ENCODE measurements around the gene ZBTB4. TPM values are rescaled to one million over a fixed set of nuclear protein-coding genes. Genes with fewer than 3 reads are reported as not detected.
A peak's percentile ranks its signal among the peaks of the same experiment; 100 is the strongest.

Gene ZBTB4
- total and polyA plus RNA-seq, 2 donors = 21.1 to 76.2 TPM

- WGBS = 71% methylated on average over 3 of the region's 3 CpGs
- no peaks in the 10 kb centered on the region for H3K4me1 ChIP-seq (ENCODE audit: insufficient read depth)
- peaks cover 5% of the 10 kb centered on the region for H3K36me3 ChIP-seq (ENCODE audit: insufficient read depth)
- H3K4me3 ChIP-seq (ENCODE audit: low read depth, low read length) = no peak overlapping the region
- no peak overlapping the region for H3K27ac ChIP-seq (ENCODE audit: low read depth)
- no peak for DNase-seq (ENCODE audit: extremely low spot score)
Measured at GRCh38 chr17:7459961-7460545, 19.4 kb downstream of the ZBTB4 start.

- Histone ChIP-seq H3K36me3 (ENCODE audit: insufficient read depth) (no peaks in the 10 kb centered on the region), H3K4me3 (ENCODE audit: low read depth, low read length) (no peak overlapping the region), H3K27ac (ENCODE audit: low read depth) (no peak overlapping the region), H3K4me1 (ENCODE audit: insufficient read depth) (no peaks in the 10 kb centered on the region)
- no peak for DNase-seq (ENCODE audit: extremely low spot score)
- 89% methylated on average over 7 of the region's 7 CpGs for WGBS
Measured at GRCh38 chr17:7448461-7448860, 31.0 kb downstream of the ZBTB4 start.

DNA sequence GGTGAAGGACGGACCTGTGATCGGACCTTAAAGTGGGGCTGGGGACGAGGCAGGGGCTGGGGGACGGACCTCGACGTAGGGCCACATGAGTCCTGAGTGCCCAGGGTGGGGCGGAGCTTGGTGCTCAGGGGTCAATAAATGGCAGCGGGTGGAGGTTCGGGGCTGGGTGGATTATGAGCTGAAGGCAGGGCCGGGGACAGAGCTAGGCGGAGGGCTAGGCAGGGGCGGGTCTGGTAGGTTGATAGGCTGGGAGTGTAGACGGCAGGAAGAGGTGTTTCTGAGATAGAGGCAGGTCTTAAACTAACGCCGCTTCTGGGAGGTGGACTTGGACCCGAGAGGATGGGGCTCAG is 33.8 kb downstream of the ZBTB4 start:
- DNase-seq (ENCODE audit: extremely low spot score) = no peak

GRCh38 chr17:7444682-7445618 is 34.5 kb downstream of the ZBTB4 start, which contains the start of gene CHRNB1:
Gene CHRNB1, plus strand, starts transcription at chr17:7445061. Its CDS starts 67 bp downstream, at chr17:7445128.
- H3K36me3 ChIP-seq (ENCODE audit: insufficient read depth) = no peaks in the 10 kb centered on the region
- 10% methylated on average over 51 of the region's 51 CpGs for WGBS
- peaks cover under 1% of the 10 kb centered on the region for H3K4me1 ChIP-seq (ENCODE audit: insufficient read depth)
- no peak within 1 kb of the TSS for H3K27ac ChIP-seq (ENCODE audit: low read depth)
- DNase-seq (ENCODE audit: extremely low spot score) = no peak
- H3K4me3 ChIP-seq (ENCODE audit: low read depth, low read length) = peak within 1 kb of the TSS; percentile 9

More for the DNA sequence above, 33.8 kb downstream of the ZBTB4 start:
- Histone ChIP-seq H3K27ac (ENCODE audit: low read depth) (no peak overlapping the region), H3K4me1 (ENCODE audit: insufficient read depth) (no peaks in the 10 kb centered on the region), H3K36me3 (ENCODE audit: insufficient read depth) (no peaks in the 10 kb centered on the region), H3K4me3 (ENCODE audit: low read depth, low read length) (no peak overlapping the region)
- 10% methylated on average over 16 of the region's 16 CpGs for WGBS

- H3K4me3 ChIP-seq (ENCODE audit: low read depth, low read length) = no peak overlapping the region
- no peak overlapping the region for H3K27ac ChIP-seq (ENCODE audit: low read depth)
- no peak for DNase-seq (ENCODE audit: extremely low spot score)
- no peaks in the 10 kb centered on the region for H3K36me3 ChIP-seq (ENCODE audit: insufficient read depth)
- WGBS = 78% methylated on average over 7 of the region's 7 CpGs
- H3K4me1 ChIP-seq (ENCODE audit: insufficient read depth) = peaks cover 2% of the 10 kb centered on the region
Measured at GRCh38 chr17:7443499-7444485, 35.6 kb downstream of the ZBTB4 start.

- peaks cover 2% of the 10 kb centered on the region for H3K4me1 ChIP-seq (ENCODE audit: insufficient read depth)
Measured at GRCh38 chr17:7442142-7442541, 37.3 kb downstream of the ZBTB4 start.

GRCh38 chr17:7441266-7441665 is 38.2 kb downstream of the ZBTB4 start:
- H3K27ac ChIP-seq (ENCODE audit: low read depth) = no peak overlapping the region
- DNase-seq (ENCODE audit: extremely low spot score) = no peak
- no peaks in the 10 kb centered on the region for H3K36me3 ChIP-seq (ENCODE audit: insufficient read depth)
- H3K4me3 ChIP-seq (ENCODE audit: low read depth, low read length) = no peak overlapping the region
- peaks cover 2% of the 10 kb centered on the region for H3K4me1 ChIP-seq (ENCODE audit: insufficient read depth)
- WGBS = 67% methylated on average over 7 of the region's 7 CpGs

More at GRCh38 chr17:7442142-7442541, 37.3 kb downstream of the ZBTB4 start:
- DNase-seq (ENCODE audit: extremely low spot score) = no peak
- Histone ChIP-seq H3K4me3 (ENCODE audit: low read depth, low read length) (no peak overlapping the region), H3K36me3 (ENCODE audit: insufficient read depth) (no peaks in the 10 kb centered on the region), H3K27ac (ENCODE audit: low read depth) (no peak overlapping the region)
- 95% methylated on average over 2 of the region's 2 CpGs for WGBS

- WGBS = 15% methylated on average over 12 of the region's 12 CpGs
- no peak overlapping the region for H3K27ac ChIP-seq (ENCODE audit: low read depth)
- no peak for DNase-seq (ENCODE audit: extremely low spot score)
- no peaks in the 10 kb centered on the region for H3K36me3 ChIP-seq (ENCODE audit: insufficient read depth)
- no peak overlapping the region for H3K4me3 ChIP-seq (ENCODE audit: low read depth, low read length)
- H3K4me1 ChIP-seq (ENCODE audit: insufficient read depth) = peaks cover 2% of the 10 kb centered on the region
Measured at GRCh38 chr17:7440834-7441195, 38.6 kb downstream of the ZBTB4 start.

- H3K27ac ChIP-seq (ENCODE audit: low read depth) = no peak overlapping the region
- WGBS = 4% methylated on average over 46 of the region's 46 CpGs
- DNase-seq (ENCODE audit: extremely low spot score) = no peak
- H3K36me3 ChIP-seq (ENCODE audit: insufficient read depth) = no peaks in the 10 kb centered on the region
- peak overlapping the region; percentile 24 for H3K4me3 ChIP-seq (ENCODE audit: low read depth, low read length)
- H3K4me1 ChIP-seq (ENCODE audit: insufficient read depth) = peaks cover 2% of the 10 kb centered on the region
Measured at GRCh38 chr17:7440113-7440833, 39.2 kb downstream of the ZBTB4 start.

DNA sequence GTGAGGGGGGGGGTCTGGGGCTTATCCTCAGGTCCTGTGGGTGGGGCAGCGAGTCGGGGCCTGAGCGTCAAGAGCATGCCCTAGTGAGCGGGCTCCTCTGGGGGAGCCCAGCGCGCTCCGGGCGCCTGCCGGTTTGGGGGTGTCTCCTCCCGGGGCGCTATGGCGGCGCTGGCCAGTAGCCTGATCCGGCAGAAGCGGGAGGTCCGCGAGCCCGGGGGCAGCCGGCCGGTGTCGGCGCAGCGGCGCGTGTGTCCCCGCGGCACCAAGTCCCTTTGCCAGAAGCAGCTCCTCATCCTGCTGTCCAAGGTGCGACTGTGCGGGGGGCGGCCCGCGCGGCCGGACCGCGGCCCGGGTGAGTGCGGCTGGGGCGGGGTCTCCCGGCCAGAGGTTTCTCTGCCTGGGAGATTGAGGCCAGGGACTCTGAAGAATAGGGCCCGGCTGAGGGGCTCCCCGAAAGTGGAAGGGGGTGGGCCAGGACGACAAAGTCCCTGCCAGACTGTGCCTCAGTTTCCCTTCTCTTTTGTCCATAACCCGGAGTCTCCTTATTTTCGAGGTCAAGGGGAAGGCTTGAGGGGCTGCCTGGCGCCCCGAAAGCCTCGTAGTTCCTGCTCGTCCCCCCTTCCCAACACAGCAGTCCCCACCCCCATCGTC is 39.8 kb downstream of the ZBTB4 start, which contains the start of gene FGF11:
Gene FGF11, plus strand, starts transcription at position 51 of the 651 bp plus-strand sequence. Its CDS starts 109 bp downstream, at position 160.
- 3% methylated on average over 50 of the region's 50 CpGs for WGBS
- Histone ChIP-seq H3K4me1 (ENCODE audit: insufficient read depth) (peaks cover 2% of the 10 kb centered on the region), H3K36me3 (ENCODE audit: insufficient read depth) (no peaks in the 10 kb centered on the region), H3K4me3 (ENCODE audit: low read depth, low read length) (peak within 1 kb of the TSS; percentile 24), H3K27ac (ENCODE audit: low read depth) (no peak within 1 kb of the TSS)
- no peak for DNase-seq (ENCODE audit: extremely low spot score)

- WGBS = 60% methylated on average over 11 of the region's 11 CpGs
- no peak overlapping the region for H3K4me3 ChIP-seq (ENCODE audit: low read depth, low read length)
- H3K4me1 ChIP-seq (ENCODE audit: insufficient read depth) = peaks cover 2% of the 10 kb centered on the region
- no peak overlapping the region for H3K27ac ChIP-seq (ENCODE audit: low read depth)
- H3K36me3 ChIP-seq (ENCODE audit: insufficient read depth) = no peaks in the 10 kb centered on the region
- DNase-seq (ENCODE audit: extremely low spot score) = no peak
Measured at GRCh38 chr17:7438656-7439460, 40.6 kb downstream of the ZBTB4 start.

Data from urinary bladder (tissue), 4 donors.